ENCODE data around the gene FSTL3.
"Not testable (repeated sequence)": the region's sequence is repeated elsewhere in the genome, so short reads cannot be mapped to it uniquely, and the experiment has no call there.

Gene FSTL3

GRCh38 chr19:676339-677105 lies at the start of gene FSTL3:
FSTL3 (plus strand) TSS chr19:676392; CDS start chr19:676424, 32 bp downstream.
- Histone ChIP-seq H3K9ac (ENCODE audit: low read length) (no peak within 1 kb of the TSS), H3K27me3 (ENCODE audit: control insufficient read depth, insufficient read depth, low read length) (peaks cover 34% of the 10 kb centered on the region), H3K9me3 (ENCODE audit: control insufficient read depth, insufficient read depth, low read depth, low read length) (no peaks in the 10 kb centered on the region), H3K4me1 (ENCODE audit: control insufficient read depth, insufficient read depth, low read length) (peaks cover 19% of the 10 kb centered on the region), H3K4me3 (ENCODE audit: low read depth, low read length) (peak within 1 kb of the TSS; percentile 50), H3K36me3 (ENCODE audit: control insufficient read depth, insufficient read depth, low read length) (no peaks in the 10 kb centered on the region), H3K27ac (ENCODE audit: low read depth, low read length) (no peak within 1 kb of the TSS)

GRCh38 chr19:626566-626965 lies 49.6 kb upstream of the FSTL3 start:
- H3K9ac ChIP-seq (ENCODE audit: low read length); H3K27me3 ChIP-seq (ENCODE audit: control insufficient read depth, insufficient read depth, low read length); H3K4me1 ChIP-seq (ENCODE audit: control insufficient read depth, insufficient read depth, low read length); H3K9me3 ChIP-seq (ENCODE audit: control insufficient read depth, insufficient read depth, low read depth, low read length); H3K4me3 ChIP-seq (ENCODE audit: low read depth, low read length); H3K27ac ChIP-seq (ENCODE audit: low read depth, low read length): not testable (repeated sequence)
- H3K36me3 ChIP-seq (ENCODE audit: control insufficient read depth, insufficient read depth, low read length): peaks cover 69% of the 10 kb centered on the region

GRCh38 chr19:628168-628567 lies 48.0 kb upstream of the FSTL3 start:
- no peak overlapping the region for H3K4me3 ChIP-seq (ENCODE audit: low read depth, low read length)
- H3K27me3 ChIP-seq (ENCODE audit: control insufficient read depth, insufficient read depth, low read length): no peaks in the 10 kb centered on the region
- no peaks in the 10 kb centered on the region for H3K9me3 ChIP-seq (ENCODE audit: control insufficient read depth, insufficient read depth, low read depth, low read length)
- 0 out of 2 replicates have a peak, but pooled peaks cover 4% of the 10 kb centered on the region for H3K4me1 ChIP-seq (ENCODE audit: control insufficient read depth, insufficient read depth, low read length)
- no peak overlapping the region for H3K9ac ChIP-seq (ENCODE audit: low read length)
- H3K27ac ChIP-seq (ENCODE audit: low read depth, low read length): no peak overlapping the region
- peaks cover 53% of the 10 kb centered on the region for H3K36me3 ChIP-seq (ENCODE audit: control insufficient read depth, insufficient read depth, low read length)

- H3K27me3 ChIP-seq (ENCODE audit: control insufficient read depth, insufficient read depth, low read length); H3K27ac ChIP-seq (ENCODE audit: low read depth, low read length); H3K4me3 ChIP-seq (ENCODE audit: low read depth, low read length); H3K4me1 ChIP-seq (ENCODE audit: control insufficient read depth, insufficient read depth, low read length); H3K9ac ChIP-seq (ENCODE audit: low read length); H3K9me3 ChIP-seq (ENCODE audit: control insufficient read depth, insufficient read depth, low read depth, low read length): not testable (repeated sequence)
- peaks cover 42% of the 10 kb centered on the region for H3K36me3 ChIP-seq (ENCODE audit: control insufficient read depth, insufficient read depth, low read length)
These were observed 46.7 kb upstream of the FSTL3 start for GRCh38 chr19:629515-629914.

- Histone ChIP-seq H3K27ac (ENCODE audit: low read depth, low read length) (no peak overlapping the region), H3K4me3 (ENCODE audit: low read depth, low read length) (no peak overlapping the region), H3K36me3 (ENCODE audit: control insufficient read depth, insufficient read depth, low read length) (peaks cover 36% of the 10 kb centered on the region), H3K9ac (ENCODE audit: low read length) (no peak overlapping the region), H3K4me1 (ENCODE audit: control insufficient read depth, insufficient read depth, low read length) (peaks cover 9% of the 10 kb centered on the region; the same call in 1 of the 2 replicates), H3K9me3 (ENCODE audit: control insufficient read depth, insufficient read depth, low read depth, low read length) (no peaks in the 10 kb centered on the region), H3K27me3 (ENCODE audit: control insufficient read depth, insufficient read depth, low read length) (no peaks in the 10 kb centered on the region)
These were observed 46.1 kb upstream of the FSTL3 start for GRCh38 chr19:629961-630714.

- Histone ChIP-seq H3K9ac (ENCODE audit: low read length) (peak overlapping the region; percentile 86), H3K36me3 (ENCODE audit: control insufficient read depth, insufficient read depth, low read length) (peaks cover 27% of the 10 kb centered on the region), H3K4me1 (ENCODE audit: control insufficient read depth, insufficient read depth, low read length) (peaks cover 9% of the 10 kb centered on the region; the same call in 1 of the 2 replicates), H3K4me3 (ENCODE audit: low read depth, low read length) (peak overlapping the region; percentile 94), H3K9me3 (ENCODE audit: control insufficient read depth, insufficient read depth, low read depth, low read length) (no peaks in the 10 kb centered on the region), H3K27ac (ENCODE audit: low read depth, low read length) (peak overlapping the region; percentile 82; the same call in 1 of the 2 replicates), H3K27me3 (ENCODE audit: control insufficient read depth, insufficient read depth, low read length) (peaks cover 8% of the 10 kb centered on the region; the same call in 1 of the 2 replicates)
These were observed 43.6 kb upstream of the FSTL3 start for GRCh38 chr19:632579-633067.

- peak within 1 kb of the TSS; percentile 82; the same call in 1 of the 2 replicates for H3K27ac ChIP-seq (ENCODE audit: low read depth, low read length)
- H3K9me3 ChIP-seq (ENCODE audit: control insufficient read depth, insufficient read depth, low read depth, low read length): no peaks in the 10 kb centered on the region
- H3K36me3 ChIP-seq (ENCODE audit: control insufficient read depth, insufficient read depth, low read length): peaks cover 22% of the 10 kb centered on the region
- peaks cover 12% of the 10 kb centered on the region for H3K27me3 ChIP-seq (ENCODE audit: control insufficient read depth, insufficient read depth, low read length)
- H3K4me3 ChIP-seq (ENCODE audit: low read depth, low read length): peak within 1 kb of the TSS; percentile 94
- H3K4me1 ChIP-seq (ENCODE audit: control insufficient read depth, insufficient read depth, low read length): peaks cover 9% of the 10 kb centered on the region; the same call in 1 of the 2 replicates
- peak within 1 kb of the TSS; percentile 86 for H3K9ac ChIP-seq (ENCODE audit: low read length)
These were observed 43.0 kb upstream of the FSTL3 start, which contains the start of gene POLRMT for GRCh38 chr19:633068-633785. POLRMT (minus strand) TSS chr19:633537; CDS start chr19:633512, 25 bp downstream.

GRCh38 chr19:633786-634639 lies 42.2 kb upstream of the FSTL3 start:
- peak overlapping the region; percentile 49; the same call in 1 of the 2 replicates for H3K27ac ChIP-seq (ENCODE audit: low read depth, low read length)
- peaks cover 18% of the 10 kb centered on the region for H3K36me3 ChIP-seq (ENCODE audit: control insufficient read depth, insufficient read depth, low read length)

GRCh38 chr19:634975-635652 lies 41.1 kb upstream of the FSTL3 start:
- no peak overlapping the region for H3K9ac ChIP-seq (ENCODE audit: low read length)
- peaks cover 24% of the 10 kb centered on the region for H3K27me3 ChIP-seq (ENCODE audit: control insufficient read depth, insufficient read depth, low read length)
- no peak overlapping the region for H3K4me3 ChIP-seq (ENCODE audit: low read depth, low read length)
- peaks cover 10% of the 10 kb centered on the region for H3K36me3 ChIP-seq (ENCODE audit: control insufficient read depth, insufficient read depth, low read length)
- H3K9me3 ChIP-seq (ENCODE audit: control insufficient read depth, insufficient read depth, low read depth, low read length): no peaks in the 10 kb centered on the region
- H3K4me1 ChIP-seq (ENCODE audit: control insufficient read depth, insufficient read depth, low read length): peaks cover 12% of the 10 kb centered on the region; the same call in 1 of the 2 replicates
- no peak overlapping the region for H3K27ac ChIP-seq (ENCODE audit: low read depth, low read length)

More at GRCh38 chr19:633786-634639, 42.2 kb upstream of the FSTL3 start:
- H3K27me3 ChIP-seq (ENCODE audit: control insufficient read depth, insufficient read depth, low read length): peaks cover 20% of the 10 kb centered on the region
- peak overlapping the region; percentile 94 for H3K4me3 ChIP-seq (ENCODE audit: low read depth, low read length)
- peaks cover 9% of the 10 kb centered on the region; the same call in 1 of the 2 replicates for H3K4me1 ChIP-seq (ENCODE audit: control insufficient read depth, insufficient read depth, low read length)
- no peaks in the 10 kb centered on the region for H3K9me3 ChIP-seq (ENCODE audit: control insufficient read depth, insufficient read depth, low read depth, low read length)
- peak overlapping the region; percentile 75 for H3K9ac ChIP-seq (ENCODE audit: low read length)

Measured in HUES6 (cell line).